NCI-H2081 (cell line): ENCODE results near the gene MAP2K2.

Experiments
- DNase-seq, 2 experiments: peaks; one replicate each; lab custom pipeline; 2025; lab: John Stamatoyannopoulos, UW

Gene MAP2K2

GRCh38 chr19:4099041-4099764, 24.7 kb downstream of the MAP2K2 start:
- no peak for DNase-seq

GRCh38 chr19:4098493-4098892, 25.4 kb downstream of the MAP2K2 start:
- DNase-seq = no peak

GRCh38 chr19:4097501-4097900, 26.4 kb downstream of the MAP2K2 start:
- no peak for DNase-seq

GRCh38 chr19:4096049-4096892, 27.7 kb downstream of the MAP2K2 start:
- DNase-seq = no peak

GRCh38 chr19:4095488-4095844, 28.5 kb downstream of the MAP2K2 start:
- no peak for DNase-seq

- no peak for DNase-seq
These were observed 29.0 kb downstream of the MAP2K2 start for GRCh38 chr19:4094761-4095487.

- DNase-seq = no peak
These were observed 29.6 kb downstream of the MAP2K2 start for GRCh38 chr19:4094291-4094690.

- no peak for DNase-seq
These were observed 30.2 kb downstream of the MAP2K2 start for GRCh38 chr19:4093643-4094175.

- no peak for DNase-seq
These were observed 33.3 kb downstream of the MAP2K2 start for GRCh38 chr19:4090356-4091220.

- no peak for DNase-seq
These were observed 34.0 kb downstream of the MAP2K2 start for GRCh38 chr19:4089946-4090345.

GRCh38 chr19:4089400-4089908, 34.5 kb downstream of the MAP2K2 start:
- no peak for DNase-seq

GRCh38 chr19:4088975-4089374, 34.9 kb downstream of the MAP2K2 start:
- DNase-seq = no peak

- DNase-seq = no peak
These were observed 35.9 kb downstream of the MAP2K2 start for GRCh38 chr19:4087787-4088679.

- DNase-seq = no peak
These were observed 37.5 kb downstream of the MAP2K2 start for GRCh38 chr19:4086411-4086867.

GRCh38 chr19:4084547-4084877, 39.4 kb downstream of the MAP2K2 start:
- DNase-seq = no peak

GRCh38 chr19:4083677-4084546, 40.0 kb downstream of the MAP2K2 start:
- no peak for DNase-seq

- no peak for DNase-seq
These were observed 41.8 kb downstream of the MAP2K2 start for GRCh38 chr19:4082172-4082571.

- DNase-seq = no peak
These were observed 42.3 kb downstream of the MAP2K2 start for GRCh38 chr19:4081441-4082129.

GRCh38 chr19:4080473-4080872, 43.4 kb downstream of the MAP2K2 start:
- DNase-seq = no peak
